ENCODE measurements around the gene CHRNB2. TPM values are rescaled to one million over a fixed set of nuclear protein-coding genes. Genes with fewer than 3 reads are reported as not detected.

Gene CHRNB2
- total RNA-seq, 2 donors from 2014 or later, result 0.52 to 7.6 TPM

GRCh38 chr1:154616659-154617345 lies 49.2 kb downstream of the CHRNB2 start:
- H3K36me3 ChIP-seq (replicated peaks in 1 of 2; ENCODE audit: insufficient read depth in 1 of 2, low read depth in 2 of 2), result no peaks in the 10 kb centered on the region
- intact Hi-C loops (cut with DNase I), result no loop called here
- no peaks in the 10 kb centered on the region for H3K27me3 ChIP-seq
- no peaks in the 10 kb centered on the region for H3K4me1 ChIP-seq
- no peaks in the 10 kb centered on the region for H3K9me3 ChIP-seq
- TF ChIP-seq POLR2A (IDR thresholded peaks at IDR 0.05), result no peak
- TF ChIP-seq CTCF (IDR thresholded peaks at IDR 0.05), result no peak
- ATAC-seq (no peak), DNase-seq (no peak)
- no peak overlapping the region for H3K4me3 ChIP-seq
- H3K27ac ChIP-seq, result no peak overlapping the region
- 71 to 73% methylated on average over 5 of the region's 5 CpGs for WGBS, 2 donors

GRCh38 chr1:154619181-154619948 lies 51.8 kb downstream of the CHRNB2 start:
- H3K9me3 ChIP-seq, result no peaks in the 10 kb centered on the region
- H3K36me3 ChIP-seq (replicated peaks in 1 of 2; ENCODE audit: insufficient read depth in 1 of 2, low read depth in 2 of 2), result no peaks in the 10 kb centered on the region
- H3K4me1 ChIP-seq, result no peaks in the 10 kb centered on the region
- no peak overlapping the region for H3K4me3 ChIP-seq
- no peak overlapping the region for H3K27ac ChIP-seq
- 86 to 92% methylated on average over 5 of the region's 5 CpGs for WGBS, 2 donors
- no peaks in the 10 kb centered on the region for H3K27me3 ChIP-seq
- TF ChIP-seq POLR2A (IDR thresholded peaks at IDR 0.05) (no peak), CTCF (IDR thresholded peaks at IDR 0.05) (no peak)
- DNase-seq (no peak), ATAC-seq (no peak)
- intact Hi-C loops (cut with DNase I), result no loop called here

- intact Hi-C loops (cut with DNase I), result no loop called here
- 74 to 82% methylated on average over 3 of the region's 3 CpGs for WGBS, 2 donors
- Histone ChIP-seq H3K36me3 (replicated peaks in 1 of 2; ENCODE audit: insufficient read depth in 1 of 2, low read depth in 2 of 2) (no peaks in the 10 kb centered on the region), H3K27ac (no peak overlapping the region), H3K9me3 (no peaks in the 10 kb centered on the region), H3K4me3 (no peak overlapping the region), H3K4me1 (no peaks in the 10 kb centered on the region), H3K27me3 (no peaks in the 10 kb centered on the region)
- ATAC-seq, result no peak
- no peak for TF ChIP-seq POLR2A (IDR thresholded peaks at IDR 0.05)
- no peak for TF ChIP-seq CTCF (IDR thresholded peaks at IDR 0.05)
- no peak for DNase-seq
These were observed 53.2 kb downstream of the CHRNB2 start for GRCh38 chr1:154620751-154621150.

GRCh38 chr1:154621875-154622274 lies 54.3 kb downstream of the CHRNB2 start:
- peaks cover 8% of the 10 kb centered on the region for H3K4me1 ChIP-seq
- H3K4me3 ChIP-seq, result no peak overlapping the region
- DNase-seq (no peak), ATAC-seq (no peak)
- intact Hi-C loops (cut with DNase I), result no loop called here
- TF ChIP-seq POLR2A (IDR thresholded peaks at IDR 0.05), result no peak
- no peak for TF ChIP-seq CTCF (IDR thresholded peaks at IDR 0.05)
- no peaks in the 10 kb centered on the region for H3K36me3 ChIP-seq (replicated peaks in 1 of 2; ENCODE audit: insufficient read depth in 1 of 2, low read depth in 2 of 2)
- H3K9me3 ChIP-seq, result no peaks in the 10 kb centered on the region
- no peaks in the 10 kb centered on the region for H3K27me3 ChIP-seq
- H3K27ac ChIP-seq, result no peak overlapping the region
- WGBS, 2 donors, result 87% methylated on average over 5 of the region's 5 CpGs
